SJSA1 (cell line): ENCODE data around the gene KRTAP12-1. TPM values are rescaled to one million over a fixed set of nuclear protein-coding genes. Genes with fewer than 3 reads are reported as not detected.
A peak's percentile ranks its signal among the peaks of the same experiment; 100 is the strongest.
"Not testable (repeated sequence)": the region's sequence is repeated elsewhere in the genome, so short reads cannot be mapped to it uniquely, and the experiment has no call there.

Experiments
- DNase-seq, 2 experiments: peaks; one replicate each; pipeline ENCODE4 v3.0.0-alpha.2; 2015 to 2020; ENCODE audit warnings: low spot score in 2 of 2, low read depth in 1 of 2
- H3K27ac ChIP-seq: fragments of 250-450 bp; sonication (Bioruptor Pico); 2 replicates; pipeline ENCODE4 v1.5.1; 2020; ENCODE audit warnings: mild to moderate bottlenecking, moderate library complexity
- H3K27me3 ChIP-seq: fragments of 250-450 bp; sonication (Bioruptor Pico); replicated peaks from 2 replicates; pipeline ENCODE4 v1.5.1; 2020; ENCODE audit warnings: mild to moderate bottlenecking, moderate library complexity
- H3K36me3 ChIP-seq: fragments of 250-450 bp; sonication (Bioruptor Pico); 2 replicates; pipeline ENCODE4 v1.5.1; 2020; ENCODE audit warnings: mild to moderate bottlenecking
- H3K4me1 ChIP-seq: fragments of 250-450 bp; sonication (Bioruptor Pico); replicated peaks from 2 replicates; pipeline ENCODE4 v1.6.1; 2021; ENCODE audit warnings: mild to moderate bottlenecking
- H3K4me3 ChIP-seq: fragments of 250-450 bp; sonication (Bioruptor Pico); 2 replicates; pipeline ENCODE4 v1.5.1; 2020; ENCODE audit warnings: mild to moderate bottlenecking
- H3K9me3 ChIP-seq: fragments of 250-450 bp; sonication (Bioruptor Pico); replicated peaks from 2 replicates; pipeline ENCODE4 v1.5.1; 2020; ENCODE audit warnings: mild to moderate bottlenecking
- total RNA-seq: library from RNA; depleted of rRNA; stranded (reverse); fragments of >200 nt; shearing (Covaris generic); gene quantifications from 2 replicates; pipeline ENCODE4 v1.2.3, GENCODE V29; 2014

The KRTAP12-1 gene
- total RNA-seq, 1 experiment from 2014 or later: not detected

GRCh38 chr21:44697811-44698734, 16.1 kb upstream of the KRTAP12-1 start:
- peaks cover 4% of the 10 kb centered on the region; the same call in 1 of the 2 replicates for H3K9me3 ChIP-seq
- no peak for DNase-seq
- peaks cover 34% of the 10 kb centered on the region for H3K27me3 ChIP-seq
- no peaks in the 10 kb centered on the region for H3K4me1 ChIP-seq
- H3K4me3 ChIP-seq: no peak overlapping the region
- no peak overlapping the region for H3K27ac ChIP-seq
- H3K36me3 ChIP-seq: no peaks in the 10 kb centered on the region

GRCh38 chr21:44697172-44697810, 15.3 kb upstream of the KRTAP12-1 start, which contains the start of gene KRTAP10-12:
Gene KRTAP10-12, plus strand, starts transcription at chr21:44697172. Its CDS starts 30 bp downstream, at chr21:44697202.
- not testable (repeated sequence) for H3K4me1 ChIP-seq, H3K27ac ChIP-seq, H3K9me3 ChIP-seq, DNase-seq, H3K4me3 ChIP-seq, H3K36me3 ChIP-seq
- peaks cover 34% of the 10 kb centered on the region for H3K27me3 ChIP-seq

GRCh38 chr21:44696572-44696971, 14.6 kb upstream of the KRTAP12-1 start:
- no peak overlapping the region for H3K27ac ChIP-seq
- no peaks in the 10 kb centered on the region for H3K4me1 ChIP-seq
- H3K27me3 ChIP-seq: peaks cover 31% of the 10 kb centered on the region
- DNase-seq: no peak
- H3K36me3 ChIP-seq: no peaks in the 10 kb centered on the region
- no peak overlapping the region for H3K4me3 ChIP-seq
- H3K9me3 ChIP-seq: peaks cover 4% of the 10 kb centered on the region; the same call in 1 of the 2 replicates

- no peak overlapping the region for H3K27ac ChIP-seq
Measured at GRCh38 chr21:44695641-44696040, 13.7 kb upstream of the KRTAP12-1 start.

GRCh38 chr21:44695184-44695583, 13.2 kb upstream of the KRTAP12-1 start:
- peaks cover 20% of the 10 kb centered on the region for H3K27me3 ChIP-seq

More at GRCh38 chr21:44695641-44696040, 13.7 kb upstream of the KRTAP12-1 start:
- peaks cover 4% of the 10 kb centered on the region; the same call in 1 of the 2 replicates for H3K9me3 ChIP-seq
- no peaks in the 10 kb centered on the region for H3K4me1 ChIP-seq
- no peaks in the 10 kb centered on the region for H3K36me3 ChIP-seq
- DNase-seq: no peak
- peaks cover 25% of the 10 kb centered on the region for H3K27me3 ChIP-seq
- no peak overlapping the region for H3K4me3 ChIP-seq

GRCh38 chr21:44694776-44695175, 12.8 kb upstream of the KRTAP12-1 start:
- no peak for DNase-seq
- no peaks in the 10 kb centered on the region for H3K4me1 ChIP-seq
- no peaks in the 10 kb centered on the region for H3K36me3 ChIP-seq
- no peak overlapping the region for H3K4me3 ChIP-seq
- peaks cover 4% of the 10 kb centered on the region; the same call in 1 of the 2 replicates for H3K9me3 ChIP-seq
- H3K27ac ChIP-seq: no peak overlapping the region
- H3K27me3 ChIP-seq: peaks cover 16% of the 10 kb centered on the region

More at GRCh38 chr21:44695184-44695583, 13.2 kb upstream of the KRTAP12-1 start:
- Histone ChIP-seq H3K4me3 (no peak overlapping the region), H3K27ac (no peak overlapping the region), H3K36me3 (no peaks in the 10 kb centered on the region), H3K4me1 (no peaks in the 10 kb centered on the region), H3K9me3 (peaks cover 4% of the 10 kb centered on the region; the same call in 1 of the 2 replicates)
- peak in 1 of 2 experiments; percentile 38 for DNase-seq

GRCh38 chr21:44692798-44693512, 11.0 kb upstream of the KRTAP12-1 start:
- Histone ChIP-seq H3K27me3 (peaks cover 14% of the 10 kb centered on the region), H3K4me1 (no peaks in the 10 kb centered on the region), H3K27ac (no peak overlapping the region), H3K36me3 (no peaks in the 10 kb centered on the region), H3K9me3 (peaks cover 4% of the 10 kb centered on the region; the same call in 1 of the 2 replicates), H3K4me3 (no peak overlapping the region)
- DNase-seq: no peak

GRCh38 chr21:44691686-44692085, 9.7 kb upstream of the KRTAP12-1 start:
- Histone ChIP-seq H3K27ac (no peak overlapping the region), H3K27me3 (peaks cover 24% of the 10 kb centered on the region), H3K4me3 (no peak overlapping the region), H3K4me1 (no peaks in the 10 kb centered on the region), H3K9me3 (peaks cover 4% of the 10 kb centered on the region; the same call in 1 of the 2 replicates), H3K36me3 (no peaks in the 10 kb centered on the region)
- no peak for DNase-seq

GRCh38 chr21:44689740-44690139, 7.8 kb upstream of the KRTAP12-1 start:
- not testable (repeated sequence) for H3K36me3 ChIP-seq, H3K9me3 ChIP-seq, H3K4me3 ChIP-seq, H3K4me1 ChIP-seq, DNase-seq, H3K27ac ChIP-seq
- peaks cover 31% of the 10 kb centered on the region for H3K27me3 ChIP-seq

- Histone ChIP-seq H3K4me3 (no peak overlapping the region), H3K36me3 (no peaks in the 10 kb centered on the region), H3K27ac (no peak overlapping the region), H3K27me3 (peaks cover 50% of the 10 kb centered on the region), H3K9me3 (no peaks in the 10 kb centered on the region; the same call in 1 of the 2 replicates), H3K4me1 (no peaks in the 10 kb centered on the region)
- DNase-seq: no peak
Measured at GRCh38 chr21:44687671-44688070, 5.7 kb upstream of the KRTAP12-1 start.

GRCh38 chr21:44686843-44687561, 5.0 kb upstream of the KRTAP12-1 start:
- Histone ChIP-seq H3K9me3 (no peaks in the 10 kb centered on the region; the same call in 1 of the 2 replicates), H3K27me3 (peaks cover 54% of the 10 kb centered on the region)

GRCh38 chr21:44686000-44686781, 4.2 kb upstream of the KRTAP12-1 start:
- DNase-seq: no peak
- no peaks in the 10 kb centered on the region; the same call in 1 of the 2 replicates for H3K9me3 ChIP-seq
- no peak overlapping the region for H3K27ac ChIP-seq
- H3K4me1 ChIP-seq: no peaks in the 10 kb centered on the region
- peaks cover 54% of the 10 kb centered on the region for H3K27me3 ChIP-seq
- no peak overlapping the region for H3K4me3 ChIP-seq
- no peaks in the 10 kb centered on the region for H3K36me3 ChIP-seq

More at GRCh38 chr21:44686843-44687561, 5.0 kb upstream of the KRTAP12-1 start:
- Histone ChIP-seq H3K4me1 (no peaks in the 10 kb centered on the region), H3K27ac (no peak overlapping the region), H3K36me3 (no peaks in the 10 kb centered on the region), H3K4me3 (no peak overlapping the region)
- no peak for DNase-seq
